SK-N-SH treated with all-trans-retinoic acid at 6 μM for 48 hours (cell line): ENCODE measurements around the gene ADORA3.

Source experiments
- ATAC-seq: fragments of 200-7000 bp; cut with Tn5 transposase; 3 replicates; pipeline ENCODE4 v1.9.1; 2020; ENCODE audit warnings: mild to moderate bottlenecking, moderate library complexity
- ARNTL ChIP-seq: fragments of 450-650 bp; formaldehyde crosslinking; IDR thresholded peaks from 2 replicates; pipeline ENCODE4 v1.5.0; 2020; ENCODE audit warnings: low read depth, mild to moderate bottlenecking, moderate library complexity, borderline replicate concordance
- BACH2 ChIP-seq: fragments of 250-450 bp; sonication (Bioruptor Pico); IDR thresholded peaks from 2 replicates; pipeline ENCODE4 v1.9.0; 2021; ENCODE audit warnings: mild to moderate bottlenecking, borderline replicate concordance
- CREB5 ChIP-seq: fragments of 250-450 bp; sonication (Bioruptor Pico); IDR thresholded peaks from 2 replicates; pipeline ENCODE4 v1.5.1; 2020; ENCODE audit warnings: low read depth, mild to moderate bottlenecking, moderate library complexity
- CSDC2 ChIP-seq: fragments of 250-450 bp; sonication (Bioruptor Pico); IDR thresholded peaks from 2 replicates; pipeline ENCODE4 v1.5.0; 2020; ENCODE audit warnings: mild to moderate bottlenecking, moderate library complexity
- CSRNP3 ChIP-seq: fragments of 250-450 bp; sonication (Bioruptor Pico); IDR thresholded peaks from 2 replicates; pipeline ENCODE4 v1.5.1; 2021; ENCODE audit warnings: mild to moderate bottlenecking, moderate library complexity
- ESRRG ChIP-seq: fragments of 250-450 bp; sonication (Bioruptor Pico); IDR thresholded peaks from 2 replicates; pipeline ENCODE4 v1.6.1; 2021; ENCODE audit warnings: mild to moderate bottlenecking
- ISL1 ChIP-seq: fragments of 250-450 bp; sonication (Bioruptor Pico); IDR thresholded peaks from 2 replicates; pipeline ENCODE4 v2.1.2; 2022; ENCODE audit warnings: mild to moderate bottlenecking, moderate library complexity
- OSR1 ChIP-seq: fragments of 250-450 bp; sonication (Bioruptor Pico); IDR thresholded peaks from 2 replicates; pipeline ENCODE4 v1.8.0; 2022; ENCODE audit warnings: moderate library complexity, mild to moderate bottlenecking, inconsistent platforms
- PATZ1 ChIP-seq: fragments of 250-450 bp; sonication (Bioruptor Pico); IDR thresholded peaks from 2 replicates; pipeline ENCODE4 v1.8.0; 2020; ENCODE audit warnings: mild to moderate bottlenecking, moderate library complexity, borderline replicate concordance
- PPARA ChIP-seq: fragments of 250-450 bp; sonication (Bioruptor Pico); IDR thresholded peaks from 2 replicates; pipeline ENCODE4 v1.5.0; 2020; ENCODE audit warnings: mild to moderate bottlenecking, borderline replicate concordance
- RARB ChIP-seq: fragments of 250-450 bp; sonication (Bioruptor Pico); IDR thresholded peaks from 2 replicates; pipeline ENCODE4 v1.8.0; 2021; ENCODE audit warnings: mild to moderate bottlenecking, moderate library complexity
- SNAI2 ChIP-seq: fragments of 250-450 bp; sonication (Bioruptor Pico); IDR thresholded peaks from 2 replicates; pipeline ENCODE4 v1.5.0; 2020; ENCODE audit warnings: mild to moderate bottlenecking, moderate library complexity
- TCF4 ChIP-seq: fragments of 250-450 bp; sonication (Bioruptor Pico); IDR thresholded peaks from 2 replicates; pipeline ENCODE4 v1.8.0; 2021; ENCODE audit warnings: mild to moderate bottlenecking, moderate library complexity, borderline replicate concordance
- TOX ChIP-seq: fragments of 250-450 bp; sonication (Bioruptor Pico); IDR thresholded peaks from 2 replicates; pipeline ENCODE4 v1.8.0; 2021; ENCODE audit warnings: mild to moderate bottlenecking, moderate library complexity, borderline replicate concordance
- TSHZ2 ChIP-seq: fragments of 250-450 bp; sonication (Bioruptor Pico); IDR thresholded peaks from 2 replicates; pipeline ENCODE4 v1.5.0; 2020; ENCODE audit warnings: mild to moderate bottlenecking, moderate library complexity
- ZC3H10 ChIP-seq: fragments of 250-450 bp; sonication (Bioruptor Pico); IDR thresholded peaks from 2 replicates; pipeline ENCODE4 v1.5.1; 2021; ENCODE audit warnings: mild to moderate bottlenecking, moderate library complexity
- ZFP3 ChIP-seq: fragments of 250-450 bp; sonication (Bioruptor Pico); IDR thresholded peaks from 2 replicates; pipeline ENCODE4 v1.5.0; 2020; ENCODE audit warnings: mild to moderate bottlenecking, moderate library complexity
- ZFP30 ChIP-seq: fragments of 450-650 bp; formaldehyde crosslinking; IDR thresholded peaks from 2 replicates; pipeline ENCODE4 v1.5.0; 2022; ENCODE audit warnings: mild to moderate bottlenecking, moderate library complexity
- ZNF565 ChIP-seq: fragments of 450-650 bp; formaldehyde crosslinking; conservative IDR thresholded peaks from 2 replicates; pipeline ENCODE4 v1.5.0; 2020; ENCODE audit warnings: low read depth, mild to moderate bottlenecking, moderate library complexity
- ZNF70 ChIP-seq: fragments of 450-650 bp; formaldehyde crosslinking; IDR thresholded peaks from 2 replicates; pipeline ENCODE4 v1.5.0; 2020; ENCODE audit warnings: mild to moderate bottlenecking, moderate library complexity
- ZNF8 ChIP-seq: fragments of 450-650 bp; formaldehyde crosslinking; IDR thresholded peaks from 2 replicates; pipeline ENCODE4 v1.5.0; 2020; ENCODE audit warnings: mild to moderate bottlenecking, moderate library complexity

Gene ADORA3

GRCh38 chr1:111474106-111474505, 29.3 kb downstream of the ADORA3 start:
- no peak for TF ChIP-seq CSRNP3 (CRISPR knock-in tag)
- TF ChIP-seq TCF4 (CRISPR knock-in tag): no peak
- ATAC-seq: no peak

GRCh38 chr1:111471538-111471937, 31.9 kb downstream of the ADORA3 start:
- no peak for ATAC-seq
- TF ChIP-seq ZFP3 (CRISPR knock-in tag) (no peak), ZNF70 (CRISPR knock-in tag) (no peak), ZC3H10 (no peak), ARNTL (CRISPR knock-in tag) (no peak), TSHZ2 (no peak), OSR1 (CRISPR knock-in tag) (no peak), RARB (CRISPR knock-in tag) (no peak), CSDC2 (CRISPR knock-in tag) (no peak), TCF4 (CRISPR knock-in tag) (no peak), PPARA (CRISPR knock-in tag) (no peak), ZFP30 (no peak), CREB5 (CRISPR knock-in tag) (no peak), ZNF8 (CRISPR knock-in tag) (no peak), BACH2 (CRISPR knock-in tag) (no peak), TOX (CRISPR knock-in tag) (no peak), CSRNP3 (CRISPR knock-in tag) (no peak), ESRRG (no peak), SNAI2 (CRISPR knock-in tag) (no peak), ISL1 (CRISPR knock-in tag) (no peak), PATZ1 (CRISPR knock-in tag) (no peak)

- no peak for ATAC-seq
- no peak for TF ChIP-seq ZNF8 (CRISPR knock-in tag)
- TF ChIP-seq CSDC2 (CRISPR knock-in tag): no peak
- no peak for TF ChIP-seq OSR1 (CRISPR knock-in tag)
- TF ChIP-seq ZC3H10: no peak
- TF ChIP-seq ZNF565 (CRISPR knock-in tag): no peak
- TF ChIP-seq ZFP3 (CRISPR knock-in tag): no peak
- no peak for TF ChIP-seq TSHZ2
- no peak for TF ChIP-seq ZFP30
- TF ChIP-seq SNAI2 (CRISPR knock-in tag): no peak
These were observed 32.4 kb downstream of the ADORA3 start for GRCh38 chr1:111471012-111471411.
